Kidney (tissue), 14 donors: ENCODE results near the gene NOP53. TPM values are rescaled to one million over a fixed set of nuclear protein-coding genes. Genes with fewer than 3 reads are reported as not detected.
"Not testable (repeated sequence)": the region's sequence is repeated elsewhere in the genome, so short reads cannot be mapped to it uniquely, and the experiment has no call there.

Experiments used
- DNase-seq, 5 donors: peaks; one replicate each; pipeline ENCODE4 v3.0.0-alpha.2; 2013 to 2020
- FAIRE-seq: peaks from 2 replicates; lab custom pipeline; 2012; peaks lifted over from hg19 to GRCh38; lab: Jason Lieb, UNC
- H3K27ac ChIP-seq, 2 donors: one replicate each; pipeline ENCODE4 v1.7.0; 2013; ENCODE audit warnings: low read depth in 2 of 2, low read length in 2 of 2, inconsistent platforms in 1 of 2
- H3K27me3 ChIP-seq: one replicate; pipeline ENCODE4 v1.7.1; 2013; ENCODE audit warnings: low read length, inconsistent platforms; ENCODE audit not compliant: control insufficient read depth, insufficient read depth
- H3K36me3 ChIP-seq, 3 donors: one replicate each; pipeline versions ENCODE4 v1.7.0 to v1.7.1; 2013; ENCODE audit warnings: low read length in 3 of 3, control low read depth in 1 of 3, inconsistent platforms in 1 of 3; ENCODE audit not compliant: insufficient read depth in 3 of 3, control insufficient read depth in 2 of 3
- H3K4me1 ChIP-seq, 3 donors: one replicate each; pipeline versions ENCODE4 v1.7.0 to v1.7.1; 2013; ENCODE audit warnings: low read length in 3 of 3, inconsistent platforms in 1 of 3, low read depth in 1 of 3; ENCODE audit not compliant: control insufficient read depth in 2 of 3, insufficient read depth in 2 of 3
- H3K4me3 ChIP-seq, 3 donors: one replicate each; pipeline versions ENCODE4 v1.7.0 to v1.8.1; 2013; ENCODE audit warnings: low read length in 3 of 3, control low read depth in 1 of 3, inconsistent platforms in 1 of 3
- H3K9ac ChIP-seq, 3 donors: one replicate each; pipeline versions ENCODE4 v1.7.0 to v1.7.1; 2013; ENCODE audit warnings: low read length in 3 of 3, control low read depth in 1 of 3, inconsistent platforms in 1 of 3
- H3K9me3 ChIP-seq, 3 donors: one replicate each; pipeline versions ENCODE4 v1.7.0 to v1.7.1; 2013; ENCODE audit warnings: low read length in 3 of 3, control low read depth in 1 of 3, inconsistent platforms in 1 of 3; ENCODE audit not compliant: control insufficient read depth in 2 of 3, insufficient read depth in 1 of 3
- intact Hi-C: fragments of 100-400 bp; cut with DNase I; formaldehyde crosslinking; loops from one replicate; pipeline ENCODE4 v1.11.1; 2022
- polyA plus RNA-seq: library from polyadenylated mRNA; stranded (reverse); fragments of 350-450 nt; fragmentation: Illumina TruSeq; extraction: RNeasy Lipid Tissue Mini Kit (QIAGEN cat#74804); gene quantifications from one replicate; pipeline ENCODE4 v1.2.3, GENCODE V29; 2014; ENCODE audit warnings: low read depth, low replicate concordance; ENCODE audit not compliant: insufficient read depth
- total RNA-seq: library from RNA; stranded (reverse); fragmentation: NEBNext Ultra II Directional; extraction: Animal tissue kit (Norgen Biotek cat#: 25700); gene quantifications from one replicate; pipeline ENCODE4 v1.2.1, GENCODE V29; 2021
- TF ChIP-seq, protein P1 (sequence below): IDR thresholded peaks from 3 replicates; pipeline ENCODE4 v1.5.1; 2012; ENCODE audit warnings: mild to moderate bottlenecking, moderate library complexity, borderline replicate concordance; ENCODE audit not compliant: insufficient read depth; ENCODE audit errors: extremely low read depth
- donor health status: control.
- donor health status: control.
- donor health status: control.
- donor health status: control.
- donor health status: control.
- donor health status: DM: yes; HTN: yes; CAD: no.
- donor health status: Normal renal cell carcinoma (clear cell type).

NOP53 gene
- total and polyA plus RNA-seq, 2 donors from 2014 or later = 258 to 305 TPM

DNA sequence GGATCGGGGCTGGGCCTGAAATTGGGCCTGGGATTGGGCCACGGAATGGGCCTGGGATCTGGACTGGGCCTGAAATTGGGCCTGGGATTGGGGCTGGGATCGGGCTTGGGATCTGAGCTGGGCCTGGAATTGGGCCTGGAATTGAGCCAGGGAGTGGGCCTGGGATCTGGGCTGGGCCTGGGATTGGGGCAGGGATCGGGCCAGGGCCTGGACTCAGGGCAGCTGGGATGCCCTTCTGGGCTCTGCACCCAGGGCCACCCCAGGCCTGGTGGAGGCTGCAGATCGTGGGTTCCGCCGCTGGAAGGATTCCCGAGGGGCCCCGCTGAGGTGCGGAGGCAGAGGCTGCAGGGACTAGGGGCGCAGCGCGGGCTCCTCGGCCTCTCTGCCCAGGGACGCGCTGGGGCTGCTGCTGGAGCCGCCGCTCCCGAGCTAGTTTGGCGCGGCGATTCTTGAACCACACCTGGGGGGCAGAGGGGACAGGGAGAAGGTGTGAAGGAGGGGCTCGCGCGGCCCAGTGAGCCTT lies 57.2 kb downstream of the NOP53 start:
- Histone ChIP-seq H3K27me3 (no peaks in the 10 kb centered on the region), H3K36me3 (no peaks in the 10 kb centered on the region), H3K9me3 (no peaks in the 10 kb centered on the region), H3K9ac (no peak overlapping the region), H3K4me1 (no peaks in the 10 kb centered on the region), H3K4me3 (no peak overlapping the region), H3K27ac (no peak overlapping the region)
- no peak for FAIRE-seq
- TF ChIP-seq, protein P1, sequence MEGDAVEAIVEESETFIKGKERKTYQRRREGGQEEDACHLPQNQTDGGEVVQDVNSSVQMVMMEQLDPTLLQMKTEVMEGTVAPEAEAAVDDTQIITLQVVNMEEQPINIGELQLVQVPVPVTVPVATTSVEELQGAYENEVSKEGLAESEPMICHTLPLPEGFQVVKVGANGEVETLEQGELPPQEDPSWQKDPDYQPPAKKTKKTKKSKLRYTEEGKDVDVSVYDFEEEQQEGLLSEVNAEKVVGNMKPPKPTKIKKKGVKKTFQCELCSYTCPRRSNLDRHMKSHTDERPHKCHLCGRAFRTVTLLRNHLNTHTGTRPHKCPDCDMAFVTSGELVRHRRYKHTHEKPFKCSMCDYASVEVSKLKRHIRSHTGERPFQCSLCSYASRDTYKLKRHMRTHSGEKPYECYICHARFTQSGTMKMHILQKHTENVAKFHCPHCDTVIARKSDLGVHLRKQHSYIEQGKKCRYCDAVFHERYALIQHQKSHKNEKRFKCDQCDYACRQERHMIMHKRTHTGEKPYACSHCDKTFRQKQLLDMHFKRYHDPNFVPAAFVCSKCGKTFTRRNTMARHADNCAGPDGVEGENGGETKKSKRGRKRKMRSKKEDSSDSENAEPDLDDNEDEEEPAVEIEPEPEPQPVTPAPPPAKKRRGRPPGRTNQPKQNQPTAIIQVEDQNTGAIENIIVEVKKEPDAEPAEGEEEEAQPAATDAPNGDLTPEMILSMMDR = no peak
- no peak for DNase-seq
- intact Hi-C loops = no loop called here

DNA sequence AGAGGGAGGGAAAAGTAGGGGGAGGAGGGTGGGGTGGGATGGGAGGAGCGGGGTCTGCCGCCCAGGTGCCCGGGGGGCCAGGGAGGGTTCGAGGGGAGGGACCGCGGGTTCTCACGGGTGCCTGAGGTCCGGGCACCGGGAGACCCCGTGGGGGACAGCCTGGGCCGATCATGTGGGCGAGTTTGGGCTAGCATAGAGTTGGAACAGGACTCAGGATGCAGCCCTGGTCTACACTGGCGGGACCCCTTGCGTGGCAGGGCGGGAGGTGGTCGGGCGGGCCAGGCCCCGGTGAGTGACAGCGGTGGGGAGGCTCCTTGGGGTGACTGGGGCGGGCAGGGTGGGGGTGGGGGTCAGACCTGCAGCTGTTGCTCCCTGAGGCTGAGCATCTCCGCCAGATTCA lies 57.8 kb downstream of the NOP53 start:
- DNase-seq, H3K4me1 ChIP-seq, H3K9me3 ChIP-seq, H3K9ac ChIP-seq, H3K27ac ChIP-seq, H3K36me3 ChIP-seq, intact Hi-C loops, H3K27me3 ChIP-seq, FAIRE-seq, H3K4me3 ChIP-seq: not testable (repeated sequence)

DNA sequence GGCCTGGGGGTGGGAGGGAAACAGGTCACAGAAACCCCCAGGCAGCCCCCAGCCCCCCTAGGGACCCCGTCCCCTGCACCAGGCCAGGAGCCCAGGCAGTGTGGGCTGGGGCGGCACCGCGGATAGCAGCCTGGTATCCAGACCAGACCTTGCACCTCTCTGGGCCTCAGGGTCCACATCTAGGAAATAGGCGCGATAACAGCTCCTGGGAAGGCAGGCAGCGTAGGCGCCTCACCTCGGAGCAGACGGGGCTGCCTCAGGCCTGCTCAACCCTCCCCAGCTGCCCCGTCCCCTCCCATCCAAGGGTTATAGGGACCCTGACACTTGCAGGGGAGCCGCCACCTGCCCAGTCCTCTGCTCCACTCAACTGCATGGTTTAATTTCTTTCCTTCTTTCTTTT lies 58.3 kb downstream of the NOP53 start:
- DNase-seq, FAIRE-seq, H3K9me3 ChIP-seq, intact Hi-C loops, H3K27ac ChIP-seq, H3K27me3 ChIP-seq, H3K4me1 ChIP-seq, H3K36me3 ChIP-seq, H3K4me3 ChIP-seq, H3K9ac ChIP-seq: not testable (repeated sequence)

DNA sequence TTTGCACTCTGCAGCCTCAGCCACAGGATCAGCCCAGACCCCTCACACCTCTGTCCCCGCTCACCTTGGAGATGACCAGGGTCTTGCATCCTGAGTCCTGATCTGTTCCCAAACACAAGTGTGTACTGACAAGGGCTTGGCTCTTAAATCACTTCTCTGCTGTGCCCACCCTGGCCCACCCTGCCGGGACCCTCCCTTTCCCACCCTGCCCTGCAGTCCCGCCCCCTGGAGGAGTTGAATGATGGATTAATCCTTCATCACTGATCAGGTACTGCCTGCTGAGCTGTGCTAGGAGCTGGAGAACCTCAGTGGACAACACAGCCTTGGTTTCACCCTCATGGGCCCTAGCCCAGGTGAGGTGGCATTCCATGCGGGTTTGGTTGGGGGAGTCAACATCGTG lies 59.1 kb downstream of the NOP53 start, which contains the start of gene TPRX1:
Gene TPRX1, minus strand, starts transcription at position 101 of the 400 bp plus-strand sequence. Its CDS starts 12 bp downstream, at position 89.
- H3K27me3 ChIP-seq, DNase-seq, FAIRE-seq: not testable (repeated sequence)

DNA sequence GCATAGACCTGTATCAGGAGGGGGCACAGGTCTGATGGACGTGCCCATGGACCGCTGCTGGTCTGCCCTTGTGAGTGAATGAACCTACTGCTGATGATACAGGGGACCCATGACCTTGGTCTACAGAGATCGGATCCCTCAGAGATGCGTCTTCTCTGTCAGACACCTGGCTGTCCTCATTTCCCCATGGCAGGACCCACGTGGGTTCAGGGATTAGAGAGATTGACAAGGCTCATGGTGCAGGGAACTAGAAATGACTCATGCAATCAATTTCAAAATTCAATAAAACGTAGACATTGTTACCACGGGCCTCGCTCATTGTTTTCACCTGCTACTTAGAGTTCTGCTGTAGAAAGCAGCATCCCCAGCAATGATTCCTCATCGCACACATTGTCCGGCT lies 60.0 kb downstream of the NOP53 start:
- no peak for FAIRE-seq
- H3K36me3 ChIP-seq = no peaks in the 10 kb centered on the region
- no peaks in the 10 kb centered on the region for H3K4me1 ChIP-seq

More for the DNA sequence above, 59.1 kb downstream of the NOP53 start, which contains the start of gene TPRX1:
- H3K4me1 ChIP-seq, intact Hi-C loops, H3K9ac ChIP-seq, H3K9me3 ChIP-seq, H3K36me3 ChIP-seq, H3K27ac ChIP-seq, H3K4me3 ChIP-seq: not testable (repeated sequence)

More for the DNA sequence above, 60.0 kb downstream of the NOP53 start:
- intact Hi-C loops = no loop called here
- Histone ChIP-seq H3K27ac (no peak overlapping the region), H3K9ac (no peak overlapping the region), H3K27me3 (no peaks in the 10 kb centered on the region), H3K9me3 (no peaks in the 10 kb centered on the region), H3K4me3 (no peak overlapping the region)
- DNase-seq = no peak
- TF ChIP-seq, protein P1 = no peak
